GM18861 (cell line): Measurements from ENCODE around the gene ATP5MC3.
A peak's percentile ranks its signal among the peaks of the same experiment; 100 is the strongest.
"Not testable (repeated sequence)": the region's sequence is repeated elsewhere in the genome, so short reads cannot be mapped to it uniquely, and the experiment has no call there.

Experiments
- ATAC-seq: cut with Tn5 transposase; IDR thresholded peaks from one replicate; pipeline ENCODE4 v1.9.1; 2021; ENCODE audit not compliant: unreplicated experiment

The ATP5MC3 gene

DNA sequence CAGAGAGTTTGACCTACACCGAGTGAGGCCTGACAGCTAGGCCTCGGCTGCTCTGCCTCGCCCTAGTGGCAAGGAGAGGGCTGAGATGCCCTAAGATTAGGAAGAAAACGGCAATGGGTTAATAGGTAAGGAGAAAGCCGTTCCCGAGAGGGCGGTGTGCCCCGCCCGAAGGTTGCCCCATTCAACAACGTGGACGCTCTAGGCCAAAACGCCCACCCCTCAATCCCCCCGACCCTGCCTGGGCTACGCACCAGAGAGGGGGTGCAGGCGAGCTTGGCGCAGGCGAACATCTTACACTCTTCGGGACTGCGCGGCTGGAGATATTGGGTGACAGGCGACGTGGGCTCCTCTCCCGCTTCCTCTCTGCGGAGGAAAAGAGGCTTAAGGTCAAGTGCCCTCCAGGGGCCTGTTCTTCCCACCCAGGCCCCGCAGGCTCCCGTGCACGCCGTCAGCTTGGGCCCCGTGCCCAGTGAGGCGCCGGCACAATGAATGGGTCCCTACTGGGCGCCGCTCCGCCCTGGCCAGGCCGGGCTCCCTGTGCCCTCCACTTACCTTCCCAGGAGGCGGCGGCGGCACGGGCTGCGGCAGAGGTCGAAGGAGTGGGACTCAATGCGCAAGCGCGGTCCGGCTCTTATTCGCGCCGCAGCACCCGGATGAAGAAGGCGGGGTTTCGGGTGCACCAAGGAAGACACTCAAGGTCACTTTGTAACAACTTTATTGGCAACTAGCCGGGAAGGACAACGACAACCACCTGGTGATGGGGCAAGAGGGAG, at the start of gene ATP5MC3:
TSS of gene ATP5MC3 (minus strand) at position 607 of the 773 bp plus-strand sequence. CDS start at position 290, 317 bp downstream.
- ATAC-seq, result peak; percentile 73

DNA sequence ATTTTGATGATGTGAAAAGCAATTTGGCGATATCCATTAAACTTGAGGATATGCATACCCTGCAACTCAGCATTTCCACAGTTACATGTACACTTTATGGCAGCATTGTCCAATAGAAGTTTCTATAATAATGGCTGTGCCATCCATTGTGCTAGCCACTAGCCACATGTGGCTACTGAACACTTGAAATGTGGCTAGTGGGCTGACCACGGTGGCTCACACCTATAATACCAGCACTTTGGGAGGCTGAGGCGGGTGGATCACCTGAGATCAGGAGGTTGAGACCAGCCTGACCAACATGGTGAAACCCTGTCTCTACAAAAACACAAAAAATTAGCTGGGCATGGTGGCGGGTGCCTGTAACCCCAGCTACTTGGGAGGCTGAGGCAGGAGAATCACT, 47.1 kb upstream of the ATP5MC3 start:
- not testable (repeated sequence) for ATAC-seq

DNA sequence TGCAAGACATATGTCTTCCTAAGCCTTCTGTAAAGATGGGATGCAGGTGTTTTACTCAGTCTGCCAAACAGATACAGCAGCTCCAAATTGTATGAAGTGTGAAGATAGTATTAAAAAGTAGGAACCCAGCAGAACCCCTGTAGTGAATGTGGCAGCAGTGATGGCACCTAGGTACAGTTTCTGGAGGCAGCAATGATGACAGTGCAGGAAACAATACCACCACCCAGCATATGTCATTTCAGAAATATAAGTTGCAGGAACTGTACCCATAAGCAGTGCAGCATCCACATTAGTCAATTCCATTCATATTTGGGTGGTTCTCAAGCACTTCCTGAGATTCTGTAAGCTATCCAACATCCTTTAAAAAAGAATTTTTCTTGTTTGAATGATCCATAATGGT, 46.7 kb upstream of the ATP5MC3 start:
- ATAC-seq, result no peak

DNA sequence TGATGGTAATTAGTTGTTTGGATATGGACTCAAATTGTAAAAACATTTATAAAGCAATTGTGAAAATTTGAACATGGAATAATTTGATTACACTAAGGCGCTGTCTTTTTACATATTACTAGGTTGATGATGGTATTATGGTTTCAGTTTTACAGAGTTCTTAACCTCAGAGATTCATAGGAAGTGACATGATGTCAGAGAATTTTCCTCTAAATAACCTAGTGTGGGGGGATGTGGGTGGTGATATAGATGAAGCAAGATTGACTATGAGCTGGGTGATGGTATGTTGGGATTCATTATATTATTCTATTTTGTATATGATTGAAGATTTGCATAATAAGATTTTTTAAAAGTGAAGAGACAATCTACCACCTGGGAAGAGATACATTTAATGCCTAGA, 45.9 kb upstream of the ATP5MC3 start:
- ATAC-seq, result no peak

DNA sequence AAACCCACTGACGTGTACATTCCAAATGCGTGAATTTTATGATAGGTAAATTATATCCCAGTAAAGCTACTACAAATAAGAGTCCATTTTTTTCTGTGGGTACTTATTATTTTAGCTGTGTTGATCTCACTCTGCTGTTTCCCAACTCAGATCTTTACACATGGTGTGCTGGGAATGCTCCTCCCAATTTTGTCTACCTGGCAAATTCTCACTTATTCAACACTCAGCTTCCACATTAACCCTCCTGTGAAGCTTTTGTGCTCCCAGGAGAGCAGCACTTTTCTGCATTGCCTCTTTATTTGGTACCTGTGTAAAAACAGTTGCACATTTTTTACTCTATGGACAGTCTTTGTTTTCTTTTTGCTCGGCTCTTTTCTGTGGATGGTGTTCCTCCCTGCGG, 38.6 kb upstream of the ATP5MC3 start:
- no peak for ATAC-seq

DNA sequence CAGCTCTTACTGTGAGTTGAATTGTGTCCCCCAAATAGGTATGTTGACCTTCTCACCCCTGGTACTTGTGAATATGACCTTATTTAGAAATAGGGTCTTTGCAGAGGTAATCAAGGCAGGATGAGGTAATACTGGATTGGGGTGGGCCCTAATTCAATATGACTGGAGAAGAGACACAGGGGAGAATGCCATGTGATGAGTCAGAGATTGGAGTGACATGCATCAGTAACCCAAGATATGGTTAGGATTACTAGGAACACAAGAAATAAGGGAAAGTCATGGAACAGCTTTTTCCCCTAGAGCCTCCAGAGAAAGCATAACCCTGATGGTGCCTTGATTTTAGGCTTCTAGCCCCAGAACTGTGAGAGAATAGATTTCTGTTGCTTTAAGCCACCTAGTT, 37.0 kb upstream of the ATP5MC3 start:
- no peak for ATAC-seq

DNA sequence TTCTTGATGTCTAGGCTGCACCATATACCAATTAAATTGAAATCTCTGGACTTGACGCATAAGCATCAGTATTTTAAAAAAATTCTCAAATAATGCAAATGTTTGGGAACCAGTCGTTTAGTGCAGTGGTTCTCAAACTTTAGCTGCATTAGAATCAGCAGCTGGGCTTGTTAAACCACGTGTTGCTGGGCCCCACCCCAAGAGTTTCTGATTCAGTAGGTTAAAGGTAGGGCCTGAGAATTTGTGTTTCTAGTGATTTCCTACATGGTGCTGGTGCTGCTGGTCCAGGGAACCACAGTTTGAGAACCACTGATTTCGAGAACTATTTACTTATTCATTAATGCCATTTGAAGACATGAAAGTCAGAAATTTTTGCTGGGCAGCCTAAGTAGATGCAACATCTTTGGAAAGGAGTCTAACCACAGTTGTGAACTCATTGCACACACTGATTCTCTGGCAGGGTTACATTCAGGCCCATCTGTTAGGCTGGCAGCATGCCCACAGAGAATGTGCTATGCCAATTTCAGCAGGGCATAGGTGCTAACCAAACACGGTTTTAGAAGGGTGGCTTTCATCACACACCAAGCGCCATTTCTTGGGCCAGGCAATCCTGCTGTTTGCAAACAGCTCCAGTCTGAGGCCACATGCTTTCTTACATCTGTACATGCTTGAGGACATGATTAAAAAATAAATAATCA, 26.4 kb upstream of the ATP5MC3 start:
- no peak for ATAC-seq

DNA sequence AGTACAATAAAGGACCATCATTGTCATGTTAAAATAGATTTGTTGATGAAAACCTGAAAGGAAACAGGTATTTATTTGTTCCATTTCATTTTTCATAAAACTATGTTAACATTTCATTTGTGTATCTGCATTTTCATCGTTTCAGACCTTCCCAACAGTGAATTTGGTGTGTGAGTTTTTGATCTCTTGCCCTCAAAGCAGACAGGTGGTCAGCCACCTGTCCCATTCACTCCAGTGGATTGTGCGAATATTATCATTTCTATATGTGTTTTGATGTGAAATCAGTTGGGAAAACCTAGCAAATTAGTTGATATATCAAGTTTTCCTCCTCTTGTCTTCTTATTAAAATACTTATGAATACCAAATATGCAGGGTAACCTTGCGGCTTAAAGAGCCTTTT, 25.4 kb upstream of the ATP5MC3 start:
- no peak for ATAC-seq

DNA sequence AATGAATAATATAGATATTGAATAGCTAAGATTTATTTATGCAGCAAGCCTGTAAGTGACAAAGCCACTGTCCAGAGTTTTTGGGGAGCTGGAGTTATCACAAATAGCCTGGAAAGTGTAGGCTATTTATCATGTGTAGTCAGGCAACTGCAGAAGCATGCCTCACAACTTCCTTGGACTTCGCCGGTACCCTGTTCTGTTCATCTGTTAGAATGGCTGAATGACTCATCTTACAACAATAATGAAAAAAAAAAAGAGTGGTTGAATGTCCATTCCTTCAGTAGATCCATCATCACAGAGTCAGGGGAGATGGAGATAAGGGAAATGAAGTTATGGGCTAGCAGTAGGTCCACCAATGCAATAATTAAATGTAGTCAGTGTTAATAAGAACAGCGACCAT, 24.0 kb upstream of the ATP5MC3 start:
- no peak for ATAC-seq

DNA sequence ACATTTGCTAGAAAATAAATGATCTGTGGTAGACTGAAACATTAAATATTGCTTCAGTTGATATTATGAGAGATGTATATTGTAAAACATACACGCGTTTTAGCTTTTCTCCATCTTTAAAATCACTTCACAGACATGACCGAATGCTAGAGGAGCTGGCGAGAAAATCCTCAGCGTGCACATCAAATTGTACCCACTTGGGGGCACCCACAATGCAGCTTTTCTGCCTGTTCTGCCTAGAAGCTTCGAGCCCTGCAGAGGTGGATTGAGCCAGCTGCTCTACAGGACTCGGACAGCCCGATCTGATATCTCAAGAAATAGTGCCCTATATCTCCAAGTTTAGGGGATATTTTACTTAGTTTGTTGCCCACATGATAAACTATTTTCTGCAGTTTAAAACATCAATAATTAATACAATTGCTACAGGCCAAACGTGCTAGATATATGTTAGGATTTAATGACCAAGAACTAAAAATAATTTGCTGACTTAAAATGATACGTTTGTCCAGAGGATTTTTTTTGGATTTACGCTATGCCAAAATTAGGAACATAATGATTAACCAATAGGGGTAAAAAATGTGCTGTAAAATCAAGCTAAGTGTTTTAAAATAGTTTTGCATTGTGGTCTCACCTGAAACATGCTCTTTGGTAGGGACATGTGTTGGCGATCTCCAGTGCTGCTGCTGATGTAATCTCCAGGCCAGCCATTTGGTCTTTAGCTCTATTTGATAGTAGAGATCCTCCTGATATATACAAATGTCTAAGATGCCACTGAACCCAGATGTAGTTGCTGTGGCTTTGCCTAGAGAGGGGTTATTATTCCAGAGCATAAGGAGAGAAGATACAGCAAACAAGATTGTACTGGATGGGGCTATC, 22.3 kb upstream of the ATP5MC3 start:
- peak; percentile 82 for ATAC-seq

DNA sequence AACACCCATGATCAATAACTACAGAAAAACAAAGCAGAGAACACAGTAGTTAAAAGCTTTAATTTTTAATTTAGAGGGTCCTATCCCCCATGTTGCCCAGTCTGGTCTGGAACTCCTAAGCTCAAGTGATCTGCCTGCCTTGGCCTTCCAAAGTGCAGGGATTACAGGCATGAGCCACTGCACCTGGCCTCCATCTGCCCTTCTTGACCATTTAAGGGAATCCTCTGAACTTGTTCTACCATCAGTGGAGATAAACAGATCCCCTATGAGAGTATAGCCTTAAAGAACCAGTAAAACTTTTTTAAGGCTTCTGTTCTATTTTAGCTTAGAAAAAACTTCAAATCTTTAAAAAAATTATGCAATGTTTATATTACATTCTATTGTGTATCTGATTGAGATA, 13.5 kb upstream of the ATP5MC3 start:
- no peak for ATAC-seq

DNA sequence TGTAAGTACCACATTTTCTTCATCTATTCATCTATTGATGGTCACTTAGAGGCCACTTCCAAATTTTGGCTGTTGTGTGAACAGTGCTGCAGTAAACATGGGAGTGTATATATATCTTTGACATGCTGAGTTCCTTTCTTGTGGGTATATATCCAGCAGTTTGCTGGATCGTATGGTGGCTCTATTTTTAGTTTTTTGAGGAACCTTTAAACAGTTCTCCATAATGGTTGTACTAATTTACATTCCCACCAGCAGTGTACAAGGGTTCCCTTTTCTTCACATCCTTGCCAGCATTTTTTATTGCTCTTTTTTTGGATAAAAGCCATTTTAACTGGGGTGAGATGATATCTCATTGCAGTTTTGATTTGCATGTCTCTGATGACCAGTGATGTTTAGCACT, 7.3 kb upstream of the ATP5MC3 start:
- no peak for ATAC-seq

DNA sequence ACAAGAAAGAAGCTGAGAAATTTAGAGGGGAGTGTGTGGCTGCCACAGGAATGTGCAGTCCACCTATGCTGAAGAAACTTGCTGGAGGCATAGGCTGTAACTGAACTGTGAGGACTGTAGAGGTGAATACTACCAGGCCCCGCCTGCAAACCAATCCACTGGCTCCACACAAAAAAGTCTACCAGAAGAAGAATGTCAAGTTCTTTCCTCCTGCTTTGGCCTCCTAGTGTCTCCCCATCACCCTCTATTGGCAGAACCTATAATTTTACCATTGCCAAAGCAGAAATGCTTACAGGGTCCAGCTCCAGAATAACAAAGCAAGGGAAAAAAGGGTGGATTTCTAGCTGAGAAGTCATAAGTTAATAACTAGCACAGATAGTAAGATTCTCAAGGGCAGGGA, 5.9 kb upstream of the ATP5MC3 start:
- peak; percentile 74 for ATAC-seq

DNA sequence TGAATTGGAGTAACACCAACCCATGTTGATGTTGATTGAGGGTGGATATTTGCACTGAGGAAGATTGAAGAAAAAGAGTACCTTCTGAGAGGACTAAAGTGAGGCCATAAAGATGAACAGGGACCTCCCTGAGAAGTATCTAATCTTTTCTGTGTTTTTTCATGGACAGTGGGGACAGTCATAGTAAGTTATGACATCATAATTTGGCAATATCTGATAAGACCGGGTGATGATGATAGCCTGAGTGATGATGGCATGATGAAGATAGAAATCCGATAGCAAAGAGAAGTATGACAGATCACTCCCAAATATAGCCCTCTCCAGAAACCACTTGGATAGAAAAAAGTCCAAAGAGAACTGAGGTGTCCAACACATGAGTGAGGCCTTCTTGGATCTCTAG, 2.2 kb upstream of the ATP5MC3 start:
- no peak for ATAC-seq

DNA sequence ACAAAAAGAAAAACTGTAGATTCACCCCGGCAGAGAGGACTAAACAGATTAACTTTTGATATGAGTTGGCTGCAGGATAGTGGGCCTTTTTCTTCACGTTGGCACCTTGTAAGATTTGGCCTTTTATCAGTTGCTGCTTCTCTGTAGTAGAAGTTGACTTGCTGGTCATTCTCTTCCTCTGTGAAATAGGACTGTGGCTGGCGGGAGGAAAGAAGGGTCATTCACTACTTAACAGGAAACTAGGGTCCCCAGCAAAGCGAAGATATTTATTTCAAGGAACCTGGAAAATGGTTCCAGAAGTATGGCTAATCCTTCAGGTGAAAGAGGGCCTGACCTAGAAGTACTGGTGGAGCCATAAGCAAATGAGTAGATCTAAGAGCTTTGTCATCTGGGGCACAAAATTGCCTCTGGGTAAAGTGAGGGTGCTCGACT, 383 bp upstream of the ATP5MC3 start:
- ATAC-seq, result no peak

DNA sequence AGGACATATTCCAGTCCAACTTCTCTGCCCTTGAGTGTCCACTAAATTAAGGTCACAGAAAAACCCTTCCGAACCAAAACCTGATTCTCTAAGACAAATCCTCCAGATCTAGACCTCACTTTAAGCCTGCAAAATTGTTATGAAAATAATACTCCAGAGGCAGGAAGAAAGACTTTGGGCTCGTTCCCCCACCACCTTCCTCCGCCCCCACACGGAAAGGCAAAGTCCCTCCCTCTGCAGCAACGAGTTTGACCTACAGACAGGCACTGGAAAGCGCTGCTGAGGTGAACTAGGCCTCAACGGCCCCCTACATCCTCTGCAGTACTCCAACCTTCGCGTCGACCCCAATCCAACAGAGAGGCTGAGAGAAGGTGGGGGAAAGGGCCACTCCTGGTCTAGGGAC, 808 bp downstream of the ATP5MC3 start:
- peak; percentile 43 for ATAC-seq

DNA sequence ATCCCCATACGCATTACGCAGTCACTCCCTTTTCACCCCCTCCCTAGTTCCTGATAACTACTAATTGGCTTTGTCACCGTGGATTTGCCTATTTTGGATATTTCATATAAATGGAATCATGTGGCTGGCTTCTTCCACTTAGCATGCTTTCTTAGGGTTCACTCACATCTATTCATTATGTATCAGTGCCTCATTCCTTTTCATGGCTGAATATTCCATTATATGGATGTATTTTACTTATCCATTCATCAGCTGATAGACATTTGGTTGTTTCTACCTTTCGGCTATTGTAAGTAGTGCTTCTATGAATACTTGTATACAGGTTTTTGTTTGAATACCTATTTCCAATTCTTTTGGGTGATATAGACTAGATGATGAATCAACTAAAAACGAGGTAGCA, 4.9 kb downstream of the ATP5MC3 start:
- no peak for ATAC-seq

DNA sequence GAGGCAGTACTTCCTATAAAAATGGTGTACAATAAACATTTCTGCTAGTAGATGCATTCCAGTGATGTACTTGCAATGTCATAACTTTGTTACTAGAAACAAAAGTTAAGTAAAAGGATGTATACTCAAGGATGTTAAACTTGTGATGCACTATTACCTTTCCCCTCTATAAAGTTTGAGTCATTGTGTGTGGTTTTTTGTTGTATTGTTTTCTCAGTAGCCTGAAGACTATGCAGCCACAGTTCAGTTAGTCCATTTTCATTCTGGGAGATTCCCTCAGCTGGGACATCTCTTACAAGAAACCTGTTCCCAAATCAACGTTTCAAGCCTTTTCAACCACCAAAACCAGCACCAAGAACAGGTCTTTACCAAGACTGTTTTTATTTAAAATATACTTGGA, 5.6 kb downstream of the ATP5MC3 start:
- no peak for ATAC-seq

DNA sequence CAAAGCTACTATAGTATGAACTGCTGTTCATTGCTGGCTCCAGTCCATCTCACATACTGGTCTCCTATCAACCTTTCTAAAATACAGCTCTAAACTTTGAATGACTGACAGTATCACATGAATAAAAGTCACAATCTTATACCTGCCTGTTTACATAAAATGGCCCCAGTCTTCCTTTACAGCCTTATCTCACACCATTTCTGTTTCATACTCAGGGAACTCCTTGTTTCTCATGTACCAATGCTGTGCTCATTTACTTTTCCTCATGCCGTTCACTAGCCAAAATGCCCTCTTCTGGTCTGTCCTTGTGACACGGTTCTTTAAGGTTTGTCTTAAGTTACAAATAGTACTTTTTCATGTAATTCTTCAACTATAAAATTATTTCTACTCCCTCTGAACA, 6.2 kb downstream of the ATP5MC3 start:
- no peak for ATAC-seq

DNA sequence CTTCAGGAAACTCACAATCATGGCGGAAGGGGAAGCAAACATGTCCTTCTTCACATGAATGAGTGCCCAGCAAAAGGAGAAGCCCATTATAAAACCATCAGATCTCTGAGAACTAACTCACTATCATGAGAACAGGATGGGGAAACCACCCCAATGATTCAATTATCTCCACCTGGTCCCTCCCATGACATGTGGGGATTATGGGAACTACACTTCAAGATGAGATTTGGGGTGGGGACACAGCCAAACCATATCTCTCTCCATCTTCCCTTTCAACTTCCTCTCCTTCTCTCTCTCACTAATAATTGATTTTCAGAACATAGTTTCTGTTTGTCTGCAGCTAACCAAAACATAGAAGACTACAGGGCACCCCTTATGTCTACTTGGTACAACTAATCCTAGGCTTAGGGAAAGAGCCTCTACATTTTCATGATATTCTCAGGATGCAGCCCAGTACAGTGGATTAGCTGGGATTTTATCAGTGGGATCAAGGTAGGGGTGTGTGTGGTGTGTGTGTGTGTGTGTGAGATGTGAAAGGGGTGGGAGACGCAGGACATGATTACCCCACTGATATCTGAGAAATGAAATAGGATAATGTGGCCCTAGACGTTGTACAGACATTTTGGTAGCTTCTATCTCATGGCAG, 10.7 kb downstream of the ATP5MC3 start:
- no peak for ATAC-seq

DNA sequence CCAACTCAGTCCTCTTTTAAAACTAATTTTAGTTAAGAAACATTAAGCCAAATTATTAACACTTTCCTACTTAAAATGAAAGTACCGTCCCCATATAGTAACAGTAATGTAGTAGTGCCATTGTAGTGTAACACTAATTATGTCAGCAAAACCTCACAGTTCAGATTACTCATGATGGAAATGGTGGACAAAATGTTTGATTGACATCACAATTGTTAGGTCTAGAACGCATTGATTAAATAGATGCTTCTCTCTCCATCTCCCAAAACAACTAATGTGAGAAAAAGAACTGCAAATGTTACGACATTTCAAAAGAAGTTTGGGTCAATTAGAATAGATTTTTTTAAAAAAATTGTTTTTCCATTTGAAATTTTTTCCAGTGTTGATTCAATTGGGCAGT, 12.3 kb downstream of the ATP5MC3 start:
- no peak for ATAC-seq
